ENCODE data around the gene LOXHD1.

Gene LOXHD1

DNA sequence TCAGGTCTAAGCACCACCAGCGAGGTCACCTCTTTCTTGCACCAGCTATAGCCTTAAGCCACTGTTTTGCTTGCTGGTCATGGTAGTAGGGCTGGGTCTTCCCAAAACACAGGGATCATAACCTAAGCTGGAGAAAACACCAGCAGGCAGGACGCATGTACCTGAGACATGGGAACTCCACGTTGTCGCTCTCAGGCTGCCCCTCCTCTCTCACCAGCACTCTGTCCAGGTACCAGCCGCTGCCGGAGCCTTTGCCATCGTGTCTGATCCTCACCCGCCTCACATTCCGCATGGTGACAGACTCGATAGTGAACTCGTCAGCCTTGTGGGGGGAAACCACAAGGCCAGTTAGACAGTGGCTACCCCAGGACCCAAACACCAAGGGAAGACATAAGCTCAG, 79.5 kb downstream of the LOXHD1 start:
- no peak for DNase-seq (ENCODE audit: low spot score)

DNA sequence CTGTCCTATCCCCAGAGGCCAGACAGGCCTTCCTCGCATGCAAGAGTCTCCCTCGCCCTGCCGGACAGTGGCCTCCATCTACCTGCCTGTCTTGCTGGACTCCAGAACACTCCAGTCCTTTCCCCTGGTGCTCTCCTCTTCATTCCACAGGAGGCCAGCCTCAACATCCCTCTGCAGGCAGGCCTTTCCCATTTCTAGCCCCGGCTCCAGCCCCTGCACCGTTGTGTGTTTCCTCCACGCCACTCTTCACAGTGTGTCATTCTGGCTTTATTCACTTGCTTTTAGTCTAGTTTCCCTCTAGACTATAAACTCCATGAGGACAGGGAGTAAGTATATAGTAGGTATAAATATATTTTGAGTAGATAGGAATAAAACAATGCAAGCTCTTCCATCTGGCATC, 81.2 kb downstream of the LOXHD1 start:
- DNase-seq (ENCODE audit: low spot score), result no peak

DNA sequence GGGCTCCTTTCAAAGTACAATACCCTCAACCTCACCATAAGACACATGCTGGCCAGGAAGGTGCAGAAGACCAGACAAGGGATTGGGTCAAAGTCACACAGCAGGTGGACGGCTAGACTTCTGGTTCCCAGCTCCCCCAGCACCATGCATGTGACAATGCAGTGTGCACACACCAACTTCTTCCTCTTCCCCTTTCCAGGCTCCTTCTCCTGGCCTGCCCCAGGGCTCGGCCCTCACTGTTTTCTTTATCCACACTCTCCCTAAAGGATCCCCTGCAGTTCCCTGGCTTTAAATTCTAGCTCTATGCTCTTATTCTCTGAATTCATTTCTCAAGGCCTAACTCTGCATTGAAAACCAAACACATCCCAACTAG, 82.3 kb downstream of the LOXHD1 start:
- DNase-seq (ENCODE audit: low spot score), result no peak

DNA sequence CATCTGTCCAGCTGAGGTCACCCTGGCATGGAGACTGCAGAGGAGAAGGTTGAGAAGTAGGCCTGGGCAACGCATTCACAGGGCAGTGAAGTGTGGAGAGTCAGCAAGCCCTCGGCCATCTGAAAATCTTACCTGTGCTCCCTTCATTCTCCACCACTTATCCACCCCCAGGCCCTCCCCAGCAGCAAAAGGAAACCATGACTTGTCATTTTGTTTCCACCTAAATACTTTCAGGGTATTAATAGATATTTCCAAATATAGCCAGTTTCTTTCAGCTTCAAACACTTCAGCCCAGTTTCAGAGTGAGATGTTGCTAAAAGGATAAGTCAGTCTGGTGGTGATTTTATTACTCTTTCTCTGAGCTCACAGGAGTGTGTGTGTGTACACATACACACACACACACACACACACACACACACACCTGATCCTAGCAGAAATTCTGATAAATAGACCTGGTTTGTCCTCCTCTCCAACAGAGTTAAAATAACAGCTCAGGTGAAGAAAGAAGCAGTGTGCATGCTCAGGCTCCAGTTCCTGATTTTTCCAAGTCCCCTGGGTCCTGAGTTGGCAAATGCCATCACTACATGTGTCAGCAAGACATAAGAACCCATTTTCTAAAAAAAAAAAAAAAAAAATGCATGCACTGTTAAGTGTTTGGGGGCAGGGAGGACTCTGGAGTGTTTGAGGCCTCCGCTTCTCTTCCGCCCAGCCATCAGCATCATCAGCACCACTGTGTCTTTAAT, 82.8 kb downstream of the LOXHD1 start:
- no peak for DNase-seq (ENCODE audit: low spot score)

DNA sequence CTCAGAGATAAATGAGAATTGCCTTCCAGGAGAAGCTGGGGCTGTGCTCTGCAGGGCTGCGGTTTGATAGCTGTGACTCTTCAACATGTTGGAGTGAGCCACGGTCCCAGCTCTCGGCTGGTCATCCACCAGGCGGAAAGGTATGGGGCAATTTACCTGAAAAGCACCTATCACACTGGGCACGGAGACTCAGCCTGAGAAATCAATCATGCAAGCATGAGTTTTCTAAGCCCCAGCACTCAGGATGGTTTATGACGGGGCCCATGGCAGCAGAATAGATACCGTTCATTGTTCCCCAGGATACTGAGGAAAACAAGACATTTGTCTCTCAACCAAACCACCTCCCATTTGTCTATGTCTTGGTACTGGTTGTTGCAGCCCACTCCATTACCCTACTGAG, 83.9 kb downstream of the LOXHD1 start:
- no peak for DNase-seq (ENCODE audit: low spot score)

DNA sequence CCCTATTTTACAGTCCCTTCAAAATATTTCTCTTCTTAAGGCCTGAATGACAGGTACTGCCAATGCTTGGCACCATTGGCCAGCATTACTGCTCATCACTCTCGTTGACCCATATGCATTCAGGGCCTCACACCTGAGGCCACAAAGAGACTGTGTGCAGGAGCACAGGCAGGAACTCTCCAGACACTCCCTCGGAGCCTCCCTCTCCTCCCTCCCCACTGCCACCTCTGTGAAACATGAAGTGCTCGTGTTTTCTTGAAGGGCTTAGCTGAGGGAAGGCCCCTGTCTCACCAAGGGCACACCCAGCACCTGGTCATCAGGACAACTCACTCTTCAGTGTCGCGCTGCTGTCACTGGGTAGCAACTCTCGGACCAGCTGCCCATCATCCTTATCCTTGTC, 85.3 kb downstream of the LOXHD1 start:
- DNase-seq (ENCODE audit: low spot score), result no peak

DNA sequence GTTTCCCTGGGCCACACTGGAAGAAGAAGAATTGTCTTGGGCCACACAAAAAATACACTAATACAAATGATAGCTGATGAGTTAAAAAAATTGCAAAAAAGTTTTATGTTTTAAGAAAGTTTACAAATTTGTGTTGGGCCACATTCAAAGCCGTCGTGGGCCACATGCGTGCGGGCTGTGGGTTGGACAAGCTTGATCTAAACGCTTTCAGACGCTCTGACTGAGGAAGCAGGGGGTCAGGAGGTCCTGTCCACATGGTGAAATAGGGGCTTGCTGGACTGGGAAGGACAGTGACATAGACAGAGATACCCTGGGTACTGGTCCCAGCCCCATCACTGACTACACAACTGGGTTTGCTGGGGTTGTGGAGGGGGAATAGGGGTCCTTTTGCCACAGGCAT, 86.4 kb downstream of the LOXHD1 start:
- DNase-seq (ENCODE audit: low spot score), result no peak

DNA sequence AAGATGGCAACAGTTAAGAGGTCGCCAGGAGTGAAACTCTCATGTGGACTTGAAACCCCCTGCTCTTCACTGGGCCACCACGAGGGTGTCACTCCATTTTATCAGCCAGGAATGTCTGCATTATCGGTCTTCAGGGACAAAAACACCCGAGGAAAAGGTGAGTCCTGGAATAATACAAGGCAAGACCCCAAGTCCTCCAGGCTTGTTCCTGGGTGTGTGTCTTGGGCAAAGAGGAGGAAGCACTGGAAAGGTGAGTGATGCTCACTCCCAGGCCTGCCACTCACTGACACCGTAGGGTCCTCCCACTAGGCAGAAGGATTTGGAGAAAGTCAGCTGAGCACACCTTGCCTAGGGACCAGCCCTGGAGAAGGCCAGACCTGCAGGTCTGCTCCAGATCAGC, 86.9 kb downstream of the LOXHD1 start:
- DNase-seq (ENCODE audit: low spot score), result no peak

DNA sequence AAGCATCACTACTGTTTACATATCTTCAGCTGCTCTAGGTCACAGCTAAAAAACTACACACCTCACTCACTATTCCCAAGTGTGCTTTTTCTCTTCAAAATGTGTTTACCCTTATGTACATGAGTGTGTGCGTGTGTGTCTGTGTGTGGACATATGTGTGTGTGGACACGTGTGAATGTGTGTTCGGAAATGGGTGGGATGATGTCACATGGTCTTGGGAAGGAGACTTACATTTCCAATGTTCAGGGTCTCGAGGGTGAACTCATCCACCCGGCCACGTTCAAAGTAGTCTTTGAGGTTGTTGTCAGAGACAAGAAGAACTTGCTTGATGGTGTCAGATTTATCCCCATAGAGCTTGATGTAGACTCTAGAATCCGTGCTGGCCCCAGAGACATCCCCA, 87.8 kb downstream of the LOXHD1 start:
- no peak for DNase-seq (ENCODE audit: low spot score)

DNA sequence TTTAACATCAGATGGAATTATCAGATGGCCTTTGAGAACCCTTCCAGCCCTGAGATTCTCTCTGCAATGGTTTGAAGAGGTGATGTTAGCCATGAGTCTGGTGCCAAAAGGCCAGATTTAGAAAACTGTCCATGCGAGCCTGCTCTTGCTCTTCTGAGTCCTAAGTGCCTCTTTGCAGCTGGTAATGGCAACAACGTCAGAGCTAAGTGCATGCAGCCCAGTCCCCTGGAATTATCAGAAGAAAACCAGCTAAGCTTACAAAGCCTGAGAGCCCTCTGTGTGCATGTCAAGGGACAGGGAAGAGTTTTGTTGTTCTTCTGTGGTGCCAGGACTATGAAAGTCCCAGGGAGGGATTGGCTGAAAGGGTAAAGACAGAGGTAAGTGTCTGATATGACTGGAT, 89.8 kb downstream of the LOXHD1 start:
- no peak for DNase-seq (ENCODE audit: low spot score)

DNA sequence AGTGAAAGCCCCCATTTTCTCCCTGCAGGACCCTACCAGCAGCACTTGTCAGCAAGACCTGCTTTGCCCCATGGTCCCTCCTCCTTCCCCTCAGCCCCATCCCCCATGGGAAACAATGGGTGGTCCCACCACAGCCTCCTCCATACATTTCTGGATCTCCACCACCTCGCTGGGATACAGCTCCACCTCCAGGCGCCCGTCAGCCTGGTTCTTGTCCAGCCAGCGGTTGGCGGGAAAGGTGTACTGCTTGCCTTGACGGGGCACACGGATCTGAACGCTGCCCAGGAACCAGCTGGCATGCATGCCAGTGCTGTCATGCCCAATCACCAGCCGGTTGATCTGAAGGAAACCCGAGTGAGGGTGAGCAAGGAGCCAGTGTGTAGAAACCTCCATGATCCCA, 90.9 kb downstream of the LOXHD1 start:
- DNase-seq (ENCODE audit: low spot score), result no peak

DNA sequence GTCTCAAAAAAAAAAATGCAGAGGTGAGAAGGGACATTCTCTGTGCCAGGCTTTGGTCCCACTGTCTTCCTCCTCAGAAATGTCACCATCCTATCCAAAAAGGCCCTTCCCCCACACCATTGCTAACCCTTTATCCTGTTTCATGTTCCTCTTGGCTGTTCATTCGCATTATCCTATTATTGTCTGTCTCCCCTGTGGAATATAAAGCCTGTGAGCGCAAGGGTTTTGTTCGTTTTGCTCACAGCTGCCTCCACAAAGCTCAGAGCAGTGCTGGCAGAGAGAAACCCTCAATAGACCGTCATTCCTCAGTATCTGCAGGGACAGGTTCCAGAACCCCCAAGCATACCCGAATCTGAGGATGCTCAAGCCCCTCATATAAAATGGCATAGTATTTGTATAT, 91.8 kb downstream of the LOXHD1 start:
- DNase-seq (ENCODE audit: low spot score), result no peak

DNA sequence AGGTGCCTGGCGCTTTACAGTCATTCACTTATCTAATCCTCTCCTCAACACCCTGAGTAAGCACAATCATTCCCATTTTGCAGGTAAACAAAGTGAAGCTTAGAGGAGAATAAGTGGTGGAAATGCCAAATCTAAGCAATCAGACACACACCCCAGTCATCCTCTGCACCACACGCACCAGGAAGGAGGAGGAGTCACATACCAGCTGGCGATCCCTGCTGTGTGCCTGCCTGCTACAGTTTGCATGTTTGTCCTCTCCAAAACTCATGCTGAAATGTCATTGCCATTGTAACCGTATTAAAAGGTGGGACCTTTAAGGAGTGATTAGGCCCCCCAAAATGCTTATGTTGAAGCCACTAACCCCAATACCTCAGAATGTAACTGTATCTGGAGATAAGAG, 93.7 kb downstream of the LOXHD1 start:
- DNase-seq (ENCODE audit: low spot score), result no peak

DNA sequence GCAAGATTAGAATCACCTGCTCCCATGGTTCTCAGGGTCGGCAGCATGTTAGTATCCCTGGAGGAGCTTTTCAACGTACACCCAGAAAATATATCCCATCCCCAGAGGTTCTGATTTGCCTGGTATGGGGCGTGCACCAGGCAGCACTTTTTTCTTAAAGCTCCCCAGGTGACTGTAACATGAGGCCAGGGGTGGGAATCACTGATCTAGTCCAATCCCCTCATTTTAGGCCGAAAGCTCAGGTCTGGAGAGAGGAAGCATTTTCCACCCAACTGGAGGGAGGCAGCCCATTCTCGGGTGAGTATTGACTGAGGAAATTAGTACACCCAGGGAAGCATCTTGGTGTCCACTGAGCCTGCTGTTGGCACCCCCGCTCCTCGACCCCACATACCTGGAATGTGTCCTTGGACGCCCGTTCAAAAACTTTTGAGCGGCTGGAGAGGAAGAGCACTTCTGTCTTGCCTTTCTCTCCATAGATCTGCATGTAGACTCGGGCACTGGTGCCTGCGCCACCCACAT, 94.3 kb downstream of the LOXHD1 start:
- DNase-seq (ENCODE audit: low spot score), result no peak

DNA sequence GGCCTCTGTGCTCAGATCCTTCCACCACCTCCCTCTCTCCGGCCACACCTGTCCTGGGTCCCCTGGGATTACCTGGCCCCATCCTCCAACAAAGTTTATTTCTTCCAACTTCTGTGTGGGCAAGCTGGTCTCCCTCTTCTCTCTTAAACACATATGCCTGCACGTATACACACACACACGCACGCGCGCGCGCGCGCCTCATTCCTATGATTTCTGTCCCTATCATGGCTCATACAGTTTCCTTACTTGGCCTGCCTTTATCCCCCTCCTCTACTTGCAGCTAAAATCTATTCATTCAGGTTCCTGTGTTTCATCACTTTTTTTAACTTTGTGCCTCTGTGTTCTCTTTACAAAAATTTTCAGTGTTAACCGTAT, 96.4 kb downstream of the LOXHD1 start:
- no peak for DNase-seq (ENCODE audit: low spot score)

DNA sequence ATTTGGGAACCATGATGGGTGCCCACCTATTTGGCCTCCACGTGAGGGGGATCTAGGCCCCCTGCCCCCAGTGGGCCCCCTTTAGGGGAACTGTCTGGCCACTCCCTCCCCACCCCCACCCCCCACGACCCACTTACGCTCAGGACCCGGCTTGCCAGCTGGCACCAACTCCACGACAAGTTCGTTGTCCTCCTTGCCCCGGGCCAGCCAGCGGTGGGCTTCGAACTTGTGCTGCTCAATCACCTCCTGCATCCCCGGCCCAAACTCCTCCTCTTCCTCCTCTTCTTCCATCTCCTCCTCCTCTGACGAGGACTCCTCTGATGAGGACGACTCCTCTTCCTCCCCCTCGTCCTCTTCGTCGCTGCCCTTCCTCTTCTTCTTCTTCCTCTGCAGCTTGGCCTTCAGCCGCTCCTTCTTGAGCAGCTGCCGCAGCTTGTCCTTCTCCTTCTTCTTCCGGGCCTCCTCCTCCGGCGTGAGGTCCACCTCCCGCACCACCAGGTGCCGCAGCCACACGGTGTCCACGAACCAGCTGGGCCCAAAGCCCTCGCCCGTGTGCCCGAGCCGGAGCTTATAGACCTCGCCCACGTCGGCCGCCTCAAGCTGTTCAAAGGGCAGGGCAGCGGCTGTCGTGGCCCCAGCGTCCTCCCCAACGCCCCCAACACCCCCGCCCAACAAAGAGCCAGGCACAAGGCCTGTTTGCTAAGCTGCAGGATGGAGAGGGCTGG, 96.9 kb downstream of the LOXHD1 start:
- DNase-seq (ENCODE audit: low spot score), result no peak

DNA sequence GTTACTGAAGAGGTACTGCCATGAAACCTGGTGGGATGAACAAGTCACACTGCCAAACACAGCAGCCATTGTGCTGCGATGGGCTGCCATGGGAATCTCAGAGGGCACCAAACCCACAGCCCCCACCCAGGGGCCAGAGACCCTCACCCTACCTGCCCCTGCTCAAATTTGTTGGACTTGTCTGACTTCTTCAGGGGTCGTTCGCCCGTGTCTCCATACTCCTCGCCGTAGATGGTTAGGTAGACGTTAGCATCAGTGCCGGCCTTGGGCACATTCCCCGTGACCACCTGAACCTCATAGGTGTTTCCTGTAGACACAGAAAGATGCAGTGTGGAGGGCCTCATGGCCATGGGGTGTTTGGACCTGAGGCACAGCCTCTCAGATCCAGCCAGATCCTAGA, 97.7 kb downstream of the LOXHD1 start:
- DNase-seq (ENCODE audit: low spot score), result no peak

DNA sequence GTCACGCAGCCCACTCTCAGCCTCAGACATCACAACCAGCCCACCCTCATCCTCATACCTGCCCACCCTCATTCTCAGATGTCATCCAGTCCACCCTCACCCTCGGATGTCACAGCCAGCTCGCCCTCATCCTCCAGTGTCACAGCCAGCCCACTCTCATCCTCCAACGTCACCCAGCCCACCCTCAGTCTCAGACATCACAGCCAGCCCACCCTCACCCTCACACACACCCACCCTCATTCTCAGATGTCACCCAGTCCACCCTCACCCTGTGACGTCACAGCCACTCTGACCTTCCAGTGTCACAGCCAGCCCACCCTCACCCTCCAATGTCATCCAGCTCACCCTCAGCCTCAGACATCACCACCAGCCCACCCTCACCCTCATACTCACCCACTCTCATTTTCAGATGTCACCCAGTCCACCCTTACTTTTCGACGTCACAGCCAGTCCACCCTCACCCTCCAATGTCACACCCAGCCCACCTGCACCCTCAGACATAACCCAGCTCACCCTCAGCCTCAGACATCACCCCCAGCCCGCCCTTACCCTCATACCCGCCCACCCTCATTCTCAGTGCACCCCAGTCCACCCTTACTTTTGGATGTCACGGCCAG, 100.3 kb downstream of the LOXHD1 start:
- no peak for DNase-seq (ENCODE audit: low spot score)

DNA sequence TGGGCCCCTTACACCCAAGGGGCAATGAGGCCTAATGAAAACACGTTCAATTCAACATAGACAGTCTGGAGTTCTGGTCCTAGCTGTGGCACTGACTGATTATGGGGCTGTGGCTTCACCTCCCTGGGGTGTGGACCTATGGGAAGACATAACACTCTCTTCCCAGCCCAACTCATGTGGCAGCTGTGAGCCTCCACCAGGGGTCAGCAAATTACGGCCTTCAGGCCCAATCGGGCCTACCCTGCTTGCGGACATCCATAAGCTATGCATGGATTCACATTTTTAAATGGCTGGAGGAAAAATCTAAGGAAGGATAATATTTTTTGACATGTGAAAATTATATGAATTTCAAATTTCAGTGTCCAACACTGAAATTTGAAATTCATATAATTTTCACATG, 101.3 kb downstream of the LOXHD1 start:
- DNase-seq (ENCODE audit: low spot score), result no peak

DNA sequence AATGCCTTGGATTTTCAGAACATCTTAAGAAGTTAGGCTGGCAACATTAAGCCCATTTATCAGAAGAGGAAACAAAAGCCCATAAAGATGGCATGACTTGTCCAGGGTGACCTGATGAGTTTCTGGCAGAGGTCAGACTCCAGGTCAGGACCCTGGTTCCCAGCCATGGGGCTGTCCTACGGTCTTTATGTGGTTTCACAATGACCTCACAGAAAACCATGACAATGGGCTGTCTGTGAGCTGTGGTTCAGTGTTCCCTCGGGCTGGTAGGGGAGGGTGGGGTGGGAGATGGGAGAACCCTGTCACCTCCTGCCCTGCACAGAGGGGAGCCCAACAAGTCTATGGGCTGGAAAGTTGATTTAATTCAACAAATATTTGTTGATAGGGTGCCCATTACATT, 101.8 kb downstream of the LOXHD1 start:
- DNase-seq (ENCODE audit: low spot score), result no peak

DNA sequence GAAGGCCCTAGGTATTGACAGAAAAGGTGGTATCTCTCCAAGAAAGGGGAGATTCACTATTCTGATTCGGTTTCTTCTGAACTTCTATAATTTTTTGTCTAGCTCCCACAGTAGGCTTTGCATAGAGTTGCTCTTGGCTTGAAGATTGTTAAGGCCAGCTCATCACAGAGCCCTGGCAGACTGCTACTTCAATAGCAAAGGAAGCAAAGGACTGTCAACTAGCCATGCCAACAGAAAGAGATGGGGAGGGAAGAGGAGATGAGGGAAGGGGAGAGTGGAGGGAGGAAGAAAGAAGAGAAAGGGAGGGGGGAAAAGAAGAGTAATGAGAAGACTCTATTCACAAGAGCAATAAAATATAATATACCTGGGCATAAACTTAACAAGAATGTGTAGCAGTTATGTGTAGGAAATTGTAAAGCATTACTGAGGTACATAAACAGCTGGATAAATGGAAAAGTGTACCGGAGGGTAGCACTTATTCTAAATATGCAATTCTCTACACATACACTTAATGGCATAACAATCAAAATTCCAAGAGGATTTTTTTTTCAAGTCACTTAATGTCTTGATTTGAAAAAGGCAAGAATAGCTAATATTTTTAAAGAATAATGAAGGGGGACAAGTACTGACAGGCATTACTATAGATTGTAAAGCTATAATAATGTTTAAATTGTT, 102.5 kb downstream of the LOXHD1 start:
- no peak for DNase-seq (ENCODE audit: low spot score)

DNA sequence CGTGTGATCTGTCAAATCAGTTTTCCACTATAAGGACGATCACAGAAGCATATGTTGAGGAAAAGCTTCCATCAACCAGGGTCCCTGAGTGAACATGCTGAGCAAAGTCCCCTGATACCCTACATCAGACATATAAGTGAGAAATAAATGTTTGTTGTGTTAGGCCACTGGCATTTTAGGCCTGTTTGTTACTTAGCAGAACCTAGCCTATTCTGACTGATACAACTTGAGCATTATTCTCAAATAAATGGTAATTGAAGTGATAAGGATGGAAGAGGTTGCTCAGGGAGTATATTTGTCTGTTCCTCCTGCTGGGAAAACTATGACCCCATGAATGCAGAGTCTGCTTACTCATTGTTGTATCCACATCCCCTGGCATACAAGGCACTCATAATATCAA, 106.4 kb downstream of the LOXHD1 start:
- no peak for DNase-seq (ENCODE audit: low spot score)

DNA sequence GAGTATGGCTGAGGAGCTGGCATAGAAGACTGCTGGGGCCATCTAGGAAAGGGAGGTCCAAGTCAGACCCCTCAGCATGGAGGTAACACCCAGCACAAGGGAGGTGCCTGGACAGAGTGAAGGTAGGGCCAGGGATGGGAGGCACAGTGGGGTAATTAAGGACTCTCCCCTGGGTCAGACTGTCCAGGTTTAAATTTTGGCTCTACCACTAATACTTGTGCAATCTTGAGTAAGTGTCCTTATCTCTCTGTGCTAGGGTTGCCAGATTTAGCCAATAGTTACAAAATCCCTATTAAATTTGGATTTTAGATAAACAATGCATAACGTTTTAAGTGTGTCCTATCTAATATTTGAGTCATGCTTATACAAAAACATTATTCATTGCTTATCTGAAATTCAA, 109.5 kb downstream of the LOXHD1 start:
- DNase-seq (ENCODE audit: low spot score), result no peak

Data from CD4-positive, alpha-beta T cell treated with Interleukin-6 at 100 ng/mL for 8 hours (primary cell).